GM12875 (cell line): ENCODE results near the gene SLC13A5.
"Not testable (repeated sequence)": the region's sequence is repeated elsewhere in the genome, so short reads cannot be mapped to it uniquely, and the experiment has no call there.

Experiments used
- H3K4me3 ChIP-seq: one replicate; pipeline ENCODE4 v1.5.1; 2011; ENCODE audit warnings: low read depth, low read length, control low read depth
- TF ChIP-seq, protein P1 (sequence below): IDR thresholded peaks from 2 replicates; pipeline ENCODE4 v1.5.1; 2011; ENCODE audit warnings: low read depth, mild to moderate bottlenecking, control low read depth, inconsistent platforms, low read length, moderate library complexity, borderline replicate concordance; ENCODE audit not compliant: insufficient read depth

Gene SLC13A5

GRCh38 chr17:6753546-6753945 lies 40.4 kb upstream of the SLC13A5 start:
- TF ChIP-seq, protein P1, sequence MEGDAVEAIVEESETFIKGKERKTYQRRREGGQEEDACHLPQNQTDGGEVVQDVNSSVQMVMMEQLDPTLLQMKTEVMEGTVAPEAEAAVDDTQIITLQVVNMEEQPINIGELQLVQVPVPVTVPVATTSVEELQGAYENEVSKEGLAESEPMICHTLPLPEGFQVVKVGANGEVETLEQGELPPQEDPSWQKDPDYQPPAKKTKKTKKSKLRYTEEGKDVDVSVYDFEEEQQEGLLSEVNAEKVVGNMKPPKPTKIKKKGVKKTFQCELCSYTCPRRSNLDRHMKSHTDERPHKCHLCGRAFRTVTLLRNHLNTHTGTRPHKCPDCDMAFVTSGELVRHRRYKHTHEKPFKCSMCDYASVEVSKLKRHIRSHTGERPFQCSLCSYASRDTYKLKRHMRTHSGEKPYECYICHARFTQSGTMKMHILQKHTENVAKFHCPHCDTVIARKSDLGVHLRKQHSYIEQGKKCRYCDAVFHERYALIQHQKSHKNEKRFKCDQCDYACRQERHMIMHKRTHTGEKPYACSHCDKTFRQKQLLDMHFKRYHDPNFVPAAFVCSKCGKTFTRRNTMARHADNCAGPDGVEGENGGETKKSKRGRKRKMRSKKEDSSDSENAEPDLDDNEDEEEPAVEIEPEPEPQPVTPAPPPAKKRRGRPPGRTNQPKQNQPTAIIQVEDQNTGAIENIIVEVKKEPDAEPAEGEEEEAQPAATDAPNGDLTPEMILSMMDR = no peak

GRCh38 chr17:6753006-6753445 lies 39.9 kb upstream of the SLC13A5 start:
- TF ChIP-seq, protein P1 = no peak
- no peak overlapping the region for H3K4me3 ChIP-seq

More at GRCh38 chr17:6753546-6753945, 40.4 kb upstream of the SLC13A5 start:
- H3K4me3 ChIP-seq = no peak overlapping the region

GRCh38 chr17:6752068-6752909 lies 39.1 kb upstream of the SLC13A5 start:
- TF ChIP-seq, protein P1 = no peak
- H3K4me3 ChIP-seq = no peak overlapping the region

DNA sequence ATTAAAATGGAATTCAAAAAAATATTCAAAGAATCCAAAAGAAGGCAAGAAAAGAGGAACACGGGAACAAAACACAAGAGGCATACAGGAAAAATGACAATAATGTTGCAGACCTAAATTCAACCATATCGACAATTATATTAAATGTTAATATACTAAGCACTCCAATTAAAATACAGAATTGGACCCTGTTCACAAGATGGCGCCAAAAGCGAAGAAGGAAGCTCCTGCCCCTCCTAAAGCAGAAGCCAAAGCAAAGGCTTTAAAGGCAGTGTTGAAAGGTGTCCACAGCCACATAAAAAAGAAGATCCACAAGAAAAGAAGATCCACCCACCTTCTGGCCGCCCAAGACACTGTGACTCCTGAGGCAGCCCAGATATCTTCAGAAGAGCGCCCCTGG lies 36.4 kb upstream of the SLC13A5 start:
- H3K4me3 ChIP-seq = no peak overlapping the region
- TF ChIP-seq, protein P1 = no peak

DNA sequence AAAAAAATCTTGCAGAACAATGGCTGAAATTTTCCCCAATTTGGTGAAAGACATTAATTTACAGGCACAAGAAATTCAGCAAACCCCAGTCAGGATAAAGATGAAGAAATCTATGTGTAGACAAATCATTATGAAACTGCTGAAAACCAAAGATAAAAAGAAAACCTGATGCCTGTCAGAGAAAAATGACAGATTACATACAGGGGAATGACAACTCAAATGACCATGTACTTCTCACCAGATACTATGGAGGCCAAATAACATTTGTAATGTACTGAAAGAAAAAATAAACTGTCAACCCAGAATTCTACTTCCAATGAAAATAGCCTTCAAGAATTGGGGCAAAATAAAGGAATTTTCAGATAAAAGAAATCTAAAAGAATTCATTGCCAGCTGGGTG lies 35.4 kb upstream of the SLC13A5 start:
- no peak overlapping the region for H3K4me3 ChIP-seq
- TF ChIP-seq, protein P1 = no peak

GRCh38 chr17:6746665-6747064 lies 33.5 kb upstream of the SLC13A5 start:
- not testable (repeated sequence) for H3K4me3 ChIP-seq

DNA sequence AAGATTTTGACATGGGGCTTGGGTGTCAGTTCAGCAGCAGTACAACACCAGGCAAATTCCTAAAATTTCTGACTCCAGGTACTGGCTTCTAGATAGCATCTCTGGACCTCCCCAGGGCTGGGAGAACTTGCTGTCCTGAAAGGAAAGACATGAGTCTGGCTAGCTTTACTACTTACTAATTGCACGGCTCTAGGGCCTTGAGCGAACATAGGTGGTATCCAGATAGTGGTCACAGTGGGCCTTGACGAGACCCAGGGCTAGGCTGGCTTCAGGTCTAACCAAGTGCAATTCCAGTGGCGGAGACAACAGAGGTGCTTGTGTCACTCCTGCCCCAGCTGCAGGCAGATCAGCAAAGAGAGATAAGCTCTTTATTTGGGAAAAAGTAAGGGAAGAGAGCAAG lies 16.4 kb upstream of the SLC13A5 start:
- TF ChIP-seq, protein P1 = no peak
- H3K4me3 ChIP-seq = no peak overlapping the region
